GM18526 (cell line): Measurements from ENCODE around the gene SNAPC4.

Experiments
- POLR2A ChIP-seq: IDR thresholded peaks from 3 replicates; pipeline ENCODE4 v1.6.1; 2011; ENCODE audit not compliant: insufficient read length; ENCODE audit errors: extremely low read depth

Gene SNAPC4, protein sequence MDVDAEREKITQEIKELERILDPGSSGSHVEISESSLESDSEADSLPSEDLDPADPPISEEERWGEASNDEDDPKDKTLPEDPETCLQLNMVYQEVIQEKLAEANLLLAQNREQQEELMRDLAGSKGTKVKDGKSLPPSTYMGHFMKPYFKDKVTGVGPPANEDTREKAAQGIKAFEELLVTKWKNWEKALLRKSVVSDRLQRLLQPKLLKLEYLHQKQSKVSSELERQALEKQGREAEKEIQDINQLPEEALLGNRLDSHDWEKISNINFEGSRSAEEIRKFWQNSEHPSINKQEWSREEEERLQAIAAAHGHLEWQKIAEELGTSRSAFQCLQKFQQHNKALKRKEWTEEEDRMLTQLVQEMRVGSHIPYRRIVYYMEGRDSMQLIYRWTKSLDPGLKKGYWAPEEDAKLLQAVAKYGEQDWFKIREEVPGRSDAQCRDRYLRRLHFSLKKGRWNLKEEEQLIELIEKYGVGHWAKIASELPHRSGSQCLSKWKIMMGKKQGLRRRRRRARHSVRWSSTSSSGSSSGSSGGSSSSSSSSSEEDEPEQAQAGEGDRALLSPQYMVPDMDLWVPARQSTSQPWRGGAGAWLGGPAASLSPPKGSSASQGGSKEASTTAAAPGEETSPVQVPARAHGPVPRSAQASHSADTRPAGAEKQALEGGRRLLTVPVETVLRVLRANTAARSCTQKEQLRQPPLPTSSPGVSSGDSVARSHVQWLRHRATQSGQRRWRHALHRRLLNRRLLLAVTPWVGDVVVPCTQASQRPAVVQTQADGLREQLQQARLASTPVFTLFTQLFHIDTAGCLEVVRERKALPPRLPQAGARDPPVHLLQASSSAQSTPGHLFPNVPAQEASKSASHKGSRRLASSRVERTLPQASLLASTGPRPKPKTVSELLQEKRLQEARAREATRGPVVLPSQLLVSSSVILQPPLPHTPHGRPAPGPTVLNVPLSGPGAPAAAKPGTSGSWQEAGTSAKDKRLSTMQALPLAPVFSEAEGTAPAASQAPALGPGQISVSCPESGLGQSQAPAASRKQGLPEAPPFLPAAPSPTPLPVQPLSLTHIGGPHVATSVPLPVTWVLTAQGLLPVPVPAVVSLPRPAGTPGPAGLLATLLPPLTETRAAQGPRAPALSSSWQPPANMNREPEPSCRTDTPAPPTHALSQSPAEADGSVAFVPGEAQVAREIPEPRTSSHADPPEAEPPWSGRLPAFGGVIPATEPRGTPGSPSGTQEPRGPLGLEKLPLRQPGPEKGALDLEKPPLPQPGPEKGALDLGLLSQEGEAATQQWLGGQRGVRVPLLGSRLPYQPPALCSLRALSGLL (N-terminal part only)

DNA sequence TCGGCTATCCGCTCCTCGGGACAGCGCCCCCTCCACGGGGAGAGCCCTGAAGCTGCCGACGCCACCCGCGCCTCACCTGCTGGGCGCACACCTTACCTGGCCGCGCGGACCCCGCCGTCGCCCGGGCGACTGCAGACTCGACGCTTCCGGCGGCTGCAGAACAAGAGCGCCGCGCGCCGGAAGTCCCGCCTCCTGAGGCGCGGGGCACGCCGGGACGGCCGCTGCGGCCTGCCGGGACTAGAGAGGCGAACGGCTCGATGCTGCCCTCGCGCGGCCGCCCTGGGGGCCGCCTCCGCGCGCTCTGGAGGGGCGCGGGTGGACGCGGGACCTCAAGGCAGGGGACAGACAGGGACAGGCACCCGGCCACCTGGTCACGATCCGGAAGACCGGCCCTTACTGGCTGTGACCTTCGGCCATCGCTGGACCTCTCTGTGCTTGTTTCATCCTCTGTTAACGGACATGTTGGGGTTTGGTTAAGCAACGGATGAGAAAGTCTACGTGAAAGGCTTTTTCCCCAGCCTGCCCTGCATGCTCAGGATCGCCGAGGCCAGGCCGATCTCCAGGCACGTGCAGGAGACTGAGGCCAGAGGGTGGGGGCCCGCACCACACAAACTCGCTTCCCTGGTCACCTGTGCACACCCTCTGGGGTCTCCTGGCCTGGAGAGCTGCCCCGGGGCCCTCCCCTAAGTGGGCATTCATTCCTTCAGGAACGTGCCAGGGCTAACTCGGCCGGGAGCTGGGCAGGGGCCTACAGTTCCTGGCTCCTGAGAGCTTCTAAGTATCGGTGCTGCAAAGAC, at the start of gene SNAPC4:
SNAPC4 (minus strand) TSS at position 133 of the 797 bp plus-strand sequence. CDS start 1,742 bp downstream, outside the sequence.
- TF ChIP-seq POLR2A: peak; percentile 85

- TF ChIP-seq POLR2A: no peak
These were observed 48.7 kb upstream of the SNAPC4 start for GRCh38 chr9:136448655-136449054.

- no peak for TF ChIP-seq POLR2A
These were observed 47.3 kb upstream of the SNAPC4 start for GRCh38 chr9:136447173-136447778.

- no peak for TF ChIP-seq POLR2A
These were observed 45.8 kb upstream of the SNAPC4 start for GRCh38 chr9:136445799-136446198.

DNA sequence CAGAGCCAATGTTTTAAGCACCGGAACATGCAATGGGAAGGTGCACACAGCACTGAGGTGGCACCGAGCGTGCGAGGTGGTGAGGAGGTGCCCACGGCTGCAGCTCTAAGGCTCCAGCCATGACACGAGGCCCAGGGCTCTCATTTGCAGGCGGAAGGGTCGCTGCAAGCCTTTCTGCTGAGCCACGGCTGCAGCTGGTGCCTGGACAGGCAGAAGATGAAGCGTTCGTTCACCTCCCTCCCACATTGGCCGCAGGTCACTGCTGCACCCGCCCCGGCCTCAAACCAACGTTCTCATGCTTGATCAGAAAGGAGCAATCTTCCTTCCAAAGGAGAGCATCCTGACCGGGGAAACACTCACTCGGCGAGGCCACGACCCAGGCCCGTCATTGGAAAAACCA, 44.1 kb upstream of the SNAPC4 start:
- no peak for TF ChIP-seq POLR2A

- TF ChIP-seq POLR2A: no peak
These were observed 43.7 kb upstream of the SNAPC4 start for GRCh38 chr9:136443687-136444086.

DNA sequence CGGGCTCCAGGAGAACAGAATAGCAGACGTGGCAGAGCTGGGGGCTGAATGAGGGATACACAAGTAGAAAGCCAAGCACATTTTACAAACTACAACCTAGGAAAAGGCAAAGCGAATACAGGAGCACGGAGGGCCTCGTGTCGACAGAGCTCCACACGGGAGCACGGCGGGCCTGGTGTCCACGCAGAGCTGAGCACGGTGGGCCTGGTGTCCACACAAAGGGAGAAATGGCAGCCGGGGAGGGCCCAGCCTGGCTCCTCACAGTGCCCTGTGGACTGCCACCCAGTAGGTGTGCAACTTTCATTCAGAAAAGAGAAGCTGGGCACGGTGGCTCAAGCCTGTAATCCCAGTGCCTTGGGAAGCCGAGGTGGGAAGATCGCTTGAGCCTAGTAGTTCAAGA, 43.1 kb upstream of the SNAPC4 start:
- no peak for TF ChIP-seq POLR2A

- TF ChIP-seq POLR2A: no peak
These were observed 42.3 kb upstream of the SNAPC4 start for GRCh38 chr9:136442265-136442664.

DNA sequence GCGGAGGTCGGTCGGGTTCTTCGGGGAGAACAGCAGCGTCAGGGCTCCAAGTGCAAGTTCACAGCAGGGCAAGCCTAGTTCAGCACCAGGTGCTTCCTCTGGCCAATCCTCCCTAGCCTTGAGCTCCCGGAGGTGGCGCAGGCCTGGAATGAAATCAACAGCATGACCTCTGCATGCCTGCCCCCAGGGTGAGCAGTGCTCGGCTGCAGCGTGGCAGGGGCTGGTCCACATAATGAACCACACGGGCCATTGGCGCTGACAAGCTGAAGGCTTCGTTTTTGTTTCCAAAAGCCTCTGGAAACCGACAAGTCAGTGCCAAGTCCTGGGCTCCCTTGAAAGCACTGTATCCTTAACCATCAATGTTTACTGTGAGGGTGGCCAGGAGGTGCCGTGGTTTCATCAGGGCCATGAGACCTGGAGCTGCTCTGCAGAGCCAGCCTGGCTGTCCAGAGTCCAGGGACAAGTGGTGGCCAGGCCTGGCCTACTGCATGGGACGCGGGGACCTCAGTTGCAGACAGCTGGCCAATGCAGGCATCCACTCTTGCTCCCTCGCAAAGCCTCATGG, 41.8 kb upstream of the SNAPC4 start:
- TF ChIP-seq POLR2A: no peak

GRCh38 chr9:136441191-136441680, 41.3 kb upstream of the SNAPC4 start:
- TF ChIP-seq POLR2A: no peak

DNA sequence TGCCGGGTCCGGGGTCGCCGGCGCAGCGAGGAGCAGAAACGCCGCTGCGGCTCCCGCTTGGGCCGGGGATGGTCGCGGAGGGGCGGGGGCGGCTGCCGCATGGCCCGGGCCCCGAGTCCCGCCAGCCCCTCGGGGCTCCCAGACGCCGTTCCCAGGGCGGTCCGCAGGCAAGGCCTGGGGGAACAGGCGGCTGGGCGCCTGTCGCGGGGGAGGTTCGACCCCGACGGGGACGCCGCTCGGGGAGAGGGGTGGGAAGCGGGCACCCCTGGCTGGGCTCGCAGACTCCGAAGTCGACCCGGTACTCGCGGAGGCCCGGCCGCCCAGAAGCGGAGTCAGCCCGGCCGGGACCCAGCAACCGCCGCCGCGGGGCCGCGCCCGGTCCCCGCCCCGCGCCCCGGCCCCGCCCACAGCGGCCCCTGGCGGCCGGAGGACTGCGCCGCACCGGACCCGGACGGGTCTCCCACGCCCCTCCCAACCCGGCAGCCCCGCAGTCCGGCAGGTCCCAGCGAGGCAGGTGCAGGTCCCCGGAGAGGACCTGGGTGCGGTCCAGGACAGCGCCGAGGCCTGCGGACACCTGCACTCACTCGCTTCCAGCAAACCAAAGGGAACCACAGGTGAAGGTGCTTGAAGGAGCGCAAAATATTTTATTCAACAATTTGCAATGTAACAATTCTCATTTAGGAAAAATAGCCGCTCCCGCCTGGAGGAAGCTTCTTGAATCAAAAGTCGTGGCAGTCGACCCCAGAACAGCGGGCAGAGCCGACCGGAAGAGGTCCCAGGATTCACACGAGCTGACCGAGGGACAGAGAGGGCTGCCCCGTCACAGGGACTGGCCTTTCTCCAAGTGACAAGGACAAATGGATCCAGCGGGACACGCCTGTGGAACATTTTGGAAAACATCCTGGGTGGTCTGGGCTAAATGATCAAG, 39.8 kb upstream of the SNAPC4 start, which contains the start of gene INPP5E:
INPP5E (minus strand) TSS at position 365 of the 928 bp plus-strand sequence. CDS start 426 bp downstream, outside the sequence.
- TF ChIP-seq POLR2A: no peak
